ENCODE measurements around the gene OR4X2.

GRCh38 chr11:48248902-48249301 is 4.0 kb downstream of the OR4X2 start:
- TF ChIP-seq ZBTB33 (IDR thresholded peaks at IDR 0.05; ENCODE audit: borderline replicate concordance, low read depth) (no peak), POLR2AphosphoS5 (IDR thresholded peaks at IDR 0.05; ENCODE audit: low read depth, low read length) (no peak), CTCF (IDR thresholded peaks at IDR 0.05) (no peak), REST (IDR thresholded peaks at IDR 0.05; ENCODE audit: low read depth, low read length) (no peak), TAF1 (IDR thresholded peaks at IDR 0.05; ENCODE audit: borderline replicate concordance, low read depth, low read length) (no peak), YY1 (IDR thresholded peaks at IDR 0.05; ENCODE audit: low read depth) (no peak), SIN3A (IDR thresholded peaks at IDR 0.05; ENCODE audit: borderline replicate concordance, low read depth, low read length) (no peak), NFIC (IDR thresholded peaks at IDR 0.05; ENCODE audit: borderline replicate concordance) (no peak), TCF12 (IDR thresholded peaks at IDR 0.05) (no peak), RAD21 (IDR thresholded peaks at IDR 0.05; ENCODE audit: low read length) (no peak), FOXM1 (IDR thresholded peaks at IDR 0.05; ENCODE audit: low read depth) (no peak), MAX (IDR thresholded peaks at IDR 0.05; ENCODE audit: low read depth) (no peak)

Data from SK-N-SH (cell line).